ENCODE measurements around the gene ASB2. TPM values are rescaled to one million over a fixed set of nuclear protein-coding genes. Genes with fewer than 3 reads are reported as not detected.

ASB2 gene
- total and polyA plus RNA-seq, 2 of the 4 experiments (the other 2 are of a cell fraction): 0.54 to 0.77 TPM

DNA sequence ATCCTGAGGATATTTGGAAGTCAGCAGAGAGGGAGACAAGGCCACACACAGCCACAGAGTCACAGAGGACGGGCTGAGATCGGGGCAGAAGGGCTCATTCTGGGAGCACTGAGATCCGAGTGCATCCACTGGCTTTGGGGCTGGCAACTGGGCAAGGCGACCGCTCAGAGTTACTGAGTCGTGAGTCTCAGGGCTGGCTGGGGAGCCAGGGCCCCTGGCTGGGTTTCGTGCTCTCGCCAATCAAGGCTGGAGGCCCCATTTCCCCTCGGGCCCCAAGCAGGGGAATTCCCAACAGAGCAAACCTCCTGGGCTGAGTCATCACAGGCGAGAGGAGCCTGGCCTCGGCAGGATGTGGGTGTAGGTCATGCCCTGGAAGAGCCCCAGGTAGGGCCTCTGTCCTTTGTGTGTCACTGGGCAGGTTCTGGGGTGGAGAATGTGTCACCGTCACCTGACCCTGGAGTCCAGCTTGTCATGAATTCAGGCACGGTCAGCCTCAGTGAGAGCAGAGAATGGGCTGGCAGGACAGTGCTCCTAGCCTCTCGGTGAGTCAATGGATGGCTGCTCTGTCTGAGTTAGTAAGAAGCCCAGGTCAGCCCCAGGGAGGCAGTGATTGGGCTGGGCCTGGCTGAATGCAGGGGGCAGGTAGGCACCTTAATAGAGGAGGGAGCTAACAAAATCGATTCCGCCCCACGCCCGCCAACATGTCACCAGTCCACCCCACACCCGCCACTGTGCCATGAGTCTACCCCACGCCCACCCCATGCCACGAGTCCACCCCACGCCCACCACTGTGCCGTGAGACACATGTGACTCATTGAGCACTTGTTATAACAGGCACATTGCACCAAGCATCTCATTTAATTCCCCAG, 16.9 kb downstream of the ASB2 start (continued):
- TF ChIP-seq, protein P1, sequence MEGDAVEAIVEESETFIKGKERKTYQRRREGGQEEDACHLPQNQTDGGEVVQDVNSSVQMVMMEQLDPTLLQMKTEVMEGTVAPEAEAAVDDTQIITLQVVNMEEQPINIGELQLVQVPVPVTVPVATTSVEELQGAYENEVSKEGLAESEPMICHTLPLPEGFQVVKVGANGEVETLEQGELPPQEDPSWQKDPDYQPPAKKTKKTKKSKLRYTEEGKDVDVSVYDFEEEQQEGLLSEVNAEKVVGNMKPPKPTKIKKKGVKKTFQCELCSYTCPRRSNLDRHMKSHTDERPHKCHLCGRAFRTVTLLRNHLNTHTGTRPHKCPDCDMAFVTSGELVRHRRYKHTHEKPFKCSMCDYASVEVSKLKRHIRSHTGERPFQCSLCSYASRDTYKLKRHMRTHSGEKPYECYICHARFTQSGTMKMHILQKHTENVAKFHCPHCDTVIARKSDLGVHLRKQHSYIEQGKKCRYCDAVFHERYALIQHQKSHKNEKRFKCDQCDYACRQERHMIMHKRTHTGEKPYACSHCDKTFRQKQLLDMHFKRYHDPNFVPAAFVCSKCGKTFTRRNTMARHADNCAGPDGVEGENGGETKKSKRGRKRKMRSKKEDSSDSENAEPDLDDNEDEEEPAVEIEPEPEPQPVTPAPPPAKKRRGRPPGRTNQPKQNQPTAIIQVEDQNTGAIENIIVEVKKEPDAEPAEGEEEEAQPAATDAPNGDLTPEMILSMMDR (conservative IDR thresholded peaks at IDR 0.05; ENCODE audit: low read depth, low read length): no peak

All from IMR-90 (cell line).